Neutrophil (primary cell): ENCODE measurements around the gene WDR27.

Experiments
- H3K27ac ChIP-seq: fragments of 200-600 bp; sonication (generic); 2 replicates; pipeline ENCODE4 v1.5.1; 2016; ENCODE audit warnings: mild to moderate bottlenecking, moderate library complexity
- H3K27me3 ChIP-seq: fragments of 200-600 bp; sonication (generic); 2 replicates; pipeline ENCODE4 v1.6.0; 2016; ENCODE audit warnings: mild to moderate bottlenecking
- H3K36me3 ChIP-seq: fragments of 200-600 bp; sonication (generic); 2 replicates; pipeline ENCODE4 v1.5.1; 2017
- H3K4me1 ChIP-seq, 2 experiments: fragments of 200-600 bp in 1 of 2; sonication (generic) in 1 of 2; 1 replicate in 1 of 2; 2 replicates in 1 of 2; pipeline versions ENCODE4 v1.5.1 to v1.6.1; 2013 to 2016; ENCODE audit warnings: low read depth in 1 of 2, low read length in 1 of 2, mild to moderate bottlenecking in 1 of 2, moderate library complexity in 1 of 2; ENCODE audit not compliant: control insufficient read depth in 1 of 2, insufficient read depth in 1 of 2
- H3K4me3 ChIP-seq, 2 experiments: fragments of 200-600 bp in 1 of 2; sonication (generic) in 1 of 2; 1 replicate in 1 of 2; 2 replicates in 1 of 2; pipeline ENCODE4 v1.5.1; 2013 to 2016; ENCODE audit warnings: low read depth in 1 of 2, low read length in 1 of 2, mild to moderate bottlenecking in 1 of 2, moderate library complexity in 1 of 2
- H3K9me3 ChIP-seq: fragments of 200-600 bp; sonication (generic); 2 replicates; pipeline ENCODE4 v1.5.1; 2016
- TF ChIP-seq, protein P1 (sequence below): fragments of 200-600 bp; sonication (generic); IDR thresholded peaks from 2 replicates; pipeline ENCODE4 v1.5.1; 2016; ENCODE audit warnings: antibody characterized with exemption

The WDR27 gene

DNA sequence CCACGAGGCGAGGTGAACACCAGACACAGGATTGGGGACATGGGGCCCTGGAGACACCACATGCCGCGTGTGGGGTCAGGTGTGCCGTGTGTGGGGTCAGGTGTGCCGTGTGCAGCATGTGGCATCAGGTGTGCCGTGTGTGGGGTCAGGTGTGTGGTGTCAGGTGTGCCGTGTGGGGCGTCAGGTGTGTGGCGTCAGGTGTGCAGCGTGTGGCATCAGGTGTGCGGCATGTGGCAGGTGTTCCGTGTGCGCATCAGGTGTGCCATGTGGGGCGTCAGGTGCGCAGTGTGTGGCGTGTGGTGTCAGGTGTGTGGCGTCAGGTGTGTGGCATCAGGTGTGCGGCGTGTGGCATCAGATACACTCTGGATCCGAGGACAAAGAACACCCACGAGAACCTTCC lies 77.9 kb downstream of the WDR27 start:
- TF ChIP-seq, protein P1, sequence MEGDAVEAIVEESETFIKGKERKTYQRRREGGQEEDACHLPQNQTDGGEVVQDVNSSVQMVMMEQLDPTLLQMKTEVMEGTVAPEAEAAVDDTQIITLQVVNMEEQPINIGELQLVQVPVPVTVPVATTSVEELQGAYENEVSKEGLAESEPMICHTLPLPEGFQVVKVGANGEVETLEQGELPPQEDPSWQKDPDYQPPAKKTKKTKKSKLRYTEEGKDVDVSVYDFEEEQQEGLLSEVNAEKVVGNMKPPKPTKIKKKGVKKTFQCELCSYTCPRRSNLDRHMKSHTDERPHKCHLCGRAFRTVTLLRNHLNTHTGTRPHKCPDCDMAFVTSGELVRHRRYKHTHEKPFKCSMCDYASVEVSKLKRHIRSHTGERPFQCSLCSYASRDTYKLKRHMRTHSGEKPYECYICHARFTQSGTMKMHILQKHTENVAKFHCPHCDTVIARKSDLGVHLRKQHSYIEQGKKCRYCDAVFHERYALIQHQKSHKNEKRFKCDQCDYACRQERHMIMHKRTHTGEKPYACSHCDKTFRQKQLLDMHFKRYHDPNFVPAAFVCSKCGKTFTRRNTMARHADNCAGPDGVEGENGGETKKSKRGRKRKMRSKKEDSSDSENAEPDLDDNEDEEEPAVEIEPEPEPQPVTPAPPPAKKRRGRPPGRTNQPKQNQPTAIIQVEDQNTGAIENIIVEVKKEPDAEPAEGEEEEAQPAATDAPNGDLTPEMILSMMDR, result no peak
- Histone ChIP-seq H3K9me3 (no peaks in the 10 kb centered on the region), H3K27me3 (no peaks in the 10 kb centered on the region), H3K36me3 (no peaks in the 10 kb centered on the region), H3K4me1 (no peaks in the 10 kb centered on the region), H3K27ac (no peak overlapping the region), H3K4me3 (no peak overlapping the region)

DNA sequence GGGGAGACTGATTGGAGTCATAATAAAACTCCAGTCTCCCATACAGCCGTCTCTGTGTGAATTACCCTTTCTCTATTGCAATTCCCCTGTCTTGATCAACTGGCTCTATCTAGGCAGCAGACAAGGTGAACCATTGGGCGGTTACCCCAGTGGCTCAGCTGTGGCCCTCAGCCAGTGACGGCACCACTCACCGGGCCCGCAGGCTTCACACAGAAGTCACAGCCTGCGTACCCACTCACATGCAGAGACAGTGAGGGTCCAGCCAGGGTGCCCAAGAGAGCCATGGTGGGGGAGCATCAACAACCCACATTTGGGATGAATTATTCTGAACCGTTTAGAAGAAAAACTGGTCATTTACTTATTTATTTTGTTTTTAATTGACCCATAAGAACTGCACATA lies 78.5 kb downstream of the WDR27 start:
- Histone ChIP-seq H3K27me3 (no peaks in the 10 kb centered on the region), H3K27ac (no peak overlapping the region), H3K4me3 (no peak overlapping the region), H3K36me3 (no peaks in the 10 kb centered on the region), H3K4me1 (no peaks in the 10 kb centered on the region), H3K9me3 (no peaks in the 10 kb centered on the region)
- TF ChIP-seq, protein P1, result no peak

DNA sequence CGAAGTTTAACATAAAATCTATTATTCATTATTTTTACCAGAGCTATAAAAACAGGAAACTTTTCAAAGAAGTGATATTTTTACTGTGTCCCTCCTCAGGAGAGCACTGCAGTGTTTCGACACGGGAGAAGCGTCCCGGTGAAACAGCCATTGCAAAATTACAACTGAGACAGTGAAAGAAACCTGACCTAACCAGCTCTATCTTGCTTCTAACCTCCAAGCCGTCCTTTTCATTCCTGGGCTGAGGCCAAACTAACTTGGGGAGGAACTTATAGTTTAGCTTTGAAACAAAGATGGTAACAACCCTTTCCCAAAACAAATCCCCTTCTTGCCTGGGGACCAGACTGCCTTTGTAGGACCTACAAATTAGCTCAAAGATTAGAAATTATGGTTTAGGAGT lies 79.2 kb downstream of the WDR27 start:
- no peak overlapping the region for H3K27ac ChIP-seq
- H3K4me3 ChIP-seq, result no peak overlapping the region
- H3K9me3 ChIP-seq, result no peaks in the 10 kb centered on the region
- H3K36me3 ChIP-seq, result no peaks in the 10 kb centered on the region
- no peaks in the 10 kb centered on the region for H3K4me1 ChIP-seq
- TF ChIP-seq, protein P1, result no peak
- no peaks in the 10 kb centered on the region for H3K27me3 ChIP-seq

DNA sequence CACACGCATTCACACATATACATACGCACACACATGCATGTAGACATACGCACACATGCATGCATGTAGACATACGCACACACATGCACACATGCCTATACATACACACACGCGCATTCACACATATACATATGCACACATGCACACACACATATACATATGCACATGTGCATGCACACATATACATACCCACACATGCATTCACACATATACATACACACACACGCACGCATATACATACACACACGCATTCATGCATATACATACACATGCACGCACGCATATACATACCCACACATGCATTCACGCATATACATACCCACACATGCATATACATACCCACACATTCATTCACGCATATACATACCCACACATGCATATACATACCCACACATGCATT lies 80.5 kb downstream of the WDR27 start:
- no peaks in the 10 kb centered on the region for H3K9me3 ChIP-seq
- TF ChIP-seq, protein P1, result no peak
- H3K4me1 ChIP-seq, result no peaks in the 10 kb centered on the region
- H3K4me3 ChIP-seq, result no peak overlapping the region
- H3K27me3 ChIP-seq, result no peaks in the 10 kb centered on the region
- no peak overlapping the region for H3K27ac ChIP-seq
- no peaks in the 10 kb centered on the region for H3K36me3 ChIP-seq

DNA sequence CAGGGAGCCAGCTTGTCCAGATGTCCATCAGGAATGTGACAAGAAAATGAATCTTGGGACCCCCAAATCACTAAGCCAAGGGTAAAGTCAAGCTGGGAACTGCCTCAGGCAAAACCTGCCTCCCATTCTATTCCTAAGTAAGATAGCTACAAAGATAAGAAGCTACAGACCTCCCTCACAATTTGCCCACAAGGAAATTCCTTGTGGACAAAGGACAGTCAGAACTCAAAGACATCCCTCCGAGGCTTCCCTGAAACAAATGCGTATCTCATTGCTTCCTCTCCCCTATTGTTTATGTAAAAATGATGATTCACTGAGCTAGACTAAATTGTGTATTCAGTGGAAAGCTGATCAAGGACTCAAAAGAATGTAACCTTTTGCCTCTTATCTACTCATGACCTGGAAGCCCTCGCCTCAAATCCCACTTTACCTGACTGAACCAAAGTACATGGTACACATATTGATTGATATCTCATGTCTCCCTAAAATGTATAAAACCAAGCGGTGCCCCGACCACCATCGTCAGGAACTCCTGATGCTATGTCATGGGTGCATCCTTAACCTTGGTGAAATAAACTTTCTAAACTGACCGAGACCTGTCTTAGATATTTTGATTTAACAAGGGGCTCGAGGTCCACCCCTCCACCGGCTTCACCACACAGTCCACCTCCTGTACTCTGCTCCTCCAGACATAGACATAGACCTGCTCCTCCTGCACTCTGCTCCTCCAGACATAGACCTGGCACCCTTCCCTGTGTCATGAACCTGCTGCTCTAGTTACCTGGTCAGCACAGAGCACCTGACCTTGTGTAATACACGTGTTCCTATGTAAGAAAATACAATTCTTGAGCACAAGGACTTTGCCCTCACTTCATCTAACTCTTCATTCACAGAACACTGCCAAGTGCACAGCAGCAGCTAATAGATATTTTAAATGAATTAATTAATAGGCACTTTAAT lies 81.4 kb downstream of the WDR27 start:
- Histone ChIP-seq H3K27me3 (no peaks in the 10 kb centered on the region), H3K9me3 (no peaks in the 10 kb centered on the region), H3K4me1 (no peaks in the 10 kb centered on the region), H3K4me3 (no peak overlapping the region), H3K36me3 (no peaks in the 10 kb centered on the region), H3K27ac (no peak overlapping the region)
- TF ChIP-seq, protein P1, result no peak
